Cardiac fibroblast (primary cell): ENCODE measurements around the gene AK4.
A peak's percentile ranks its signal among the peaks of the same experiment; 100 is the strongest.

Source experiments
- DNase-seq, 2 donors: peaks; one replicate each; pipeline versions ENCODE4 v3.0.0 to v3.0.0-alpha.2; 2010; ENCODE audit warnings: low read depth in 2 of 2
- H3K4me3 ChIP-seq, 2 donors: replicated peaks in 1 of 2; 1 replicate in 1 of 2; 2 replicates in 1 of 2; pipeline ENCODE4 v1.5.1; 2011; ENCODE audit warnings: low read depth in 2 of 2, low read length in 2 of 2, mild to moderate bottlenecking in 2 of 2, moderate library complexity in 1 of 2
- TF ChIP-seq, protein P1 (sequence below): IDR thresholded peaks from one replicate; pipeline ENCODE4 v1.5.1; 2011; ENCODE audit warnings: low read depth, mild to moderate bottlenecking, low read length, inconsistent platforms

AK4 gene

DNA sequence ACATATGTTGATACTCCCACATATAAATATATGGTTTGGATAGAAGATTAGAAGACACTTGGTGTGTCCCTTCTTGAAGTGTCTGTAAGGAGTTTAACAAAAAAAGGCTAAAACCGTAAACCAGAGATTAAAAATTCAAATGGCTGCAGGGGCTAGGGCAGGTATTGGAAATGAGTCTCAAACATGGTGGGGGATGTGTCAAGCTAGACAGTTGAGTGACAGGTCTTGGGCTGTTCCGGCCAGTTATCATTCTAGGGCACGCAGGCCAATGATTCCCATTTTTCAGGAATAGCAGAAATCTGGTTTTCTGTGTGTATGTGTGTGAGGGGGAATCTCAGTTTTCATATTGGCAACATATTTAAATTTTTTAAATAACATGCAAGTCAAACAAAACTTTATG is 77.2 kb downstream of the AK4 start:
- no peak for DNase-seq
- TF ChIP-seq, protein P1, sequence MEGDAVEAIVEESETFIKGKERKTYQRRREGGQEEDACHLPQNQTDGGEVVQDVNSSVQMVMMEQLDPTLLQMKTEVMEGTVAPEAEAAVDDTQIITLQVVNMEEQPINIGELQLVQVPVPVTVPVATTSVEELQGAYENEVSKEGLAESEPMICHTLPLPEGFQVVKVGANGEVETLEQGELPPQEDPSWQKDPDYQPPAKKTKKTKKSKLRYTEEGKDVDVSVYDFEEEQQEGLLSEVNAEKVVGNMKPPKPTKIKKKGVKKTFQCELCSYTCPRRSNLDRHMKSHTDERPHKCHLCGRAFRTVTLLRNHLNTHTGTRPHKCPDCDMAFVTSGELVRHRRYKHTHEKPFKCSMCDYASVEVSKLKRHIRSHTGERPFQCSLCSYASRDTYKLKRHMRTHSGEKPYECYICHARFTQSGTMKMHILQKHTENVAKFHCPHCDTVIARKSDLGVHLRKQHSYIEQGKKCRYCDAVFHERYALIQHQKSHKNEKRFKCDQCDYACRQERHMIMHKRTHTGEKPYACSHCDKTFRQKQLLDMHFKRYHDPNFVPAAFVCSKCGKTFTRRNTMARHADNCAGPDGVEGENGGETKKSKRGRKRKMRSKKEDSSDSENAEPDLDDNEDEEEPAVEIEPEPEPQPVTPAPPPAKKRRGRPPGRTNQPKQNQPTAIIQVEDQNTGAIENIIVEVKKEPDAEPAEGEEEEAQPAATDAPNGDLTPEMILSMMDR, result no peak

DNA sequence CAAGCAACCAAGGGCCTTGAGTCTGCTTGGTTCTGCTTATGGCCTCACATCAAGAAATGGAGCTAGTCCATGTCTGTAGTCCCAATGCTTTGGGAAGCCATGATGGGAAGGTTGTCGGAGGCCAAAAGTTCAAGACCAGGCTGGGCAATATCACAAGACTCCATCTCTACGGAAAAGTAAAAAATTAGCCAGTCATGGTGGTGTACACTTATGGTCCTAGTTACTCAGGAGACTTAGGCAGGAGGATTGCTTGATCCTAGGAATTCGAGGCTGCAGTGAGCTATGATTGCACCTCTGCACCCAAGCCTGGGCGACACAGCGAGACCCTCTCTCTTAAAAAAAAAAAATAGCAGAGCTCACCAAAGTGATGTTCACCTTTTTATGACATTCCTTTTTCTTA is 81.2 kb downstream of the AK4 start:
- DNase-seq, result no peak
- no peak overlapping the region for H3K4me3 ChIP-seq
- TF ChIP-seq, protein P1, result no peak

More for the DNA sequence above, 77.2 kb downstream of the AK4 start:
- no peak overlapping the region for H3K4me3 ChIP-seq

DNA sequence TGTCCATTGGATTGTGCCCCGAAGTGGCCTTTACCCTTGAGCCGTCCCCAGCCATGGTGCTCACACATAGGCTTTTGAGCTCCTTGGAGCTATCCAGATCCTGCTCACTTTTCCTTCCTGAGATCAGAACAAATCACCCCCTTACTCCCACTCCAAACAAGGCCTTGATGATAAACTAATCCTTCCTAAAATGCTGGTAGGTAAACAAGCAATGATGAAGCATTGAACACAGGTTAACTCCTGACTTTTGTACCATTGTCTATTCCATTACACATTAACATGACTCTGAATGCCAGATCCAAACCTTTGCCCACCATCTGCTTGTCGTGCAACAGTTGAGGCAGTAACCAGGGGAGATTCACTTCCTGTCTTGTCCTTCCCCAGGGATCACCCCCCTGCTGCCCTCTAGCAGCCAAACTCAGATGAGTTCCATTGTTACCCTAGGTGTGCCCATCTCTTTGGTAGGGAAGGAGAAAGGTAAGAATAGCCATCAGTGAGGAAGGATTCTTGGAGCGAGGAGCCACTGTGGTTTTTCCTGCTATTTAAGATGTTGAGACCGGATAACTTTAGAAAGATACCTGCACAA is 81.8 kb downstream of the AK4 start:
- H3K4me3 ChIP-seq, result no peak overlapping the region
- no peak for DNase-seq
- TF ChIP-seq, protein P1, result no peak

DNA sequence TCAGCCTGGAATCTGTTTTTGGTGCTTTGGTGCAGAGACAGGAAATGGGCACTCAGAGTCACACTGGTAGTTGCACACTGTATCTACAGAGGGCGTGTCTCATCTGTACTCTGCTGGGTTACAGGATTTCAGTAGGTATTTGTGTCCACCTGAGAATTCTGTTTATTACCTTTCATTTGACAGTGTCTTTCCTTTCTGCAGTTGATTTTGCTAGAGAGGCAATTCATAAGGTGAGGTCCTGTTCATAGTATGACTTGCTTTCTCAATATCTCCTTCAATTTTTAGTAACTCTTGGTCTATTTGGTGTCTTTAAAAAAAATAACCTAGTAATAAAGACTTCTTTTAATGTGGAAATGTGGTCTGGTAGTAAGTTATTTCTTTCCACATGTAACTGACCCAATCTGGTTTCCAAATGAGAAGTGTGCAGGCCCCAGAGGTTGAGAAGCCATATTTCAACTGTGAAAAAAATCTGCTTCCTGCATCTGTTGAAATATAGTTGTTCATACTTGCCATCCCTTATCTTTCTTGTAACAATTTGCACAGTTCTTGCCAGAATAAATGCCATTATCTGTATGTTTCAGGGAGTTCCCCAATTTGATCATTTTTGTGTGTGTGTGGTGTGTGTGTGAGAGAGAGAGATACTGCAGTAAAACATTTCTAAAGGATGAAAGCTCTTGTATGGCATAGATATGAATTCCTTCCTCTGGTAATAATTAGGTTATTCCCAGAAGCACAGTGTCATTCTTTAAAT is 82.9 kb downstream of the AK4 start:
- TF ChIP-seq, protein P1, result no peak
- peak in 1 of 2 donors; percentile 65 for DNase-seq
- no peak overlapping the region for H3K4me3 ChIP-seq

DNA sequence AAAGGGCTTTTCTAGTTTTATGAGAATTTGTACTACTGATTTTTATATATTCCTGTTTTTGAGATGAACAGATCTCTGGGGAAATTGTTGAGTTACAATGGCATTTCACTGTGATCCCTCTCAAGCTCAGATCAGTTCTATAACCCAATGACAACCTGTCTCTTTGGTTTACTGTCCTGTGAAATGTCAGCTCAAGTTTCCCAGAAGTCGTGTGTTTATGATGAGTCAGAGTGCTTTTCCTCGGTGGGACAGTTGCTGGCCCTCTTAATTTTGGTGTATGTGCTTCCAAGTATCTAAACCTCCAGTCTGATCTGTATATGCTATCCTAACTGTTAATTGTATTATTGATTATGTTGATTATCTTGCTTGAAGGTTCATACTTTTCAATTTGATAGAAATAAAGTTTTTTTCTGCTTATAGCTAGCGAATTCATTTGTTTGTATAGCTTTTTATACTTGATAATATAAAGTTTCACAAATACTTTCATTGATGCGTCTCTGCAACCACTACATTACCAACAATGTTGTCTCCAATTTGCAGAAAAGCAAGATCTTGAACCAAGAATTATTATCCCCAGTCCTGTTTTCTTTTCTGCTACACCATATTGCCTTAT is 83.8 kb downstream of the AK4 start:
- TF ChIP-seq, protein P1, result no peak
- no peak for DNase-seq
- H3K4me3 ChIP-seq, result no peak overlapping the region

DNA sequence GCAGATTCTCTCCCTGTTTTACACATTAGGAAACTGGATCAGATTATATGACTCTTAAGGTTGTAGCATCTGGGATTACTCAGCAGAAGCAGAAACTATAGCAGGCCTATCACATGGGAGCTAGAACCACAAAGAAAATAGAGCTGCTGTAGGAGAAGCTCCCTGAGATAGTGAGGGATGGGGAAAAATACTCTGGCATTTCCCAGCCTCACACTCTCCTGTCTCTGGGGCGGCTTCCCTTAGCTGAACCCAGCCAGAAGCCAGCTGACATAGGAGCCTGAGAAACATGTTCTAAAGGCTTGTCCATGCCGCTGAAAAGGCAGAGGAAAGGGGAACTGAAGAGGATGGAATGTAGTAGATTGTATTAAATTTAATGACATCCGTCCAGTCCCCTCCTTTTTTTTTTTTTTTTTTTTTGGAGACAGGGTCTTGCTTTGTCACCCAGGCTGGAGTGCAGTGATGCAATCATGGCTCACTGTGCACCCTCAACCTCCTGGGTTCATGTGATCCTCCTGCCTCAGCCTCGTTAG is 84.5 kb downstream of the AK4 start:
- DNase-seq, result peak; percentile 26 to 40
- TF ChIP-seq, protein P1, result no peak

More for the DNA sequence above, 84.5 kb downstream of the AK4 start:
- H3K4me3 ChIP-seq, result no peak overlapping the region
